Occipital lobe (tissue), 2 donors: Measurements from ENCODE around the gene DOCK9. TPM values are rescaled to one million over a fixed set of nuclear protein-coding genes. Genes with fewer than 3 reads are reported as not detected.
"Not testable (repeated sequence)": the region's sequence is repeated elsewhere in the genome, so short reads cannot be mapped to it uniquely, and the experiment has no call there.

Source experiments
- DNase-seq: peaks from one replicate; lab custom pipeline; 2025; lab: John Stamatoyannopoulos, UW
- total RNA-seq: library from RNA; depleted of rRNA; stranded (reverse); fragments of >200 nt; gene quantifications from one replicate; pipeline ENCODE4 v1.2.3, GENCODE V29; 2014

The DOCK9 gene
- total RNA-seq, 1 donor from 2014 or later: 200 TPM

DNA sequence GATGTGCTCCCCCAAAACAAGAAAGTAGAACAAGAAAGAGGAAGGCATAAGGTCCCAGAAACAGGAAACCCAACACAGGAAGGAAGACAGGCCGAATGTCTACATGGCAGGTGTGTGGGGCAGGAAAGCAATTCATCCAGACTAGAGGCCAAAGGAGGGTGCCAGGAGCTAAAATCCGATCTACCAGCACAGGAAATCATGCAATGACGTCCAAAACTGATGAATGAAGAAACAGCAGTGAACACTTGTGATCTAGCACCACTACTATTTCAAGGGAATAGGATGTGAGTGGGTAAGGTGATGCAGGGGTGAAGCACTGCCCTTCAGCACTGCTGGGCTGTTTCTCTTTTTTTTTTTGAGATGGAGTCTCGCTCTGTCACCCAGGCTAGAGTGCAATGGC is 59.1 kb downstream of the DOCK9 start:
- no peak for DNase-seq

DNA sequence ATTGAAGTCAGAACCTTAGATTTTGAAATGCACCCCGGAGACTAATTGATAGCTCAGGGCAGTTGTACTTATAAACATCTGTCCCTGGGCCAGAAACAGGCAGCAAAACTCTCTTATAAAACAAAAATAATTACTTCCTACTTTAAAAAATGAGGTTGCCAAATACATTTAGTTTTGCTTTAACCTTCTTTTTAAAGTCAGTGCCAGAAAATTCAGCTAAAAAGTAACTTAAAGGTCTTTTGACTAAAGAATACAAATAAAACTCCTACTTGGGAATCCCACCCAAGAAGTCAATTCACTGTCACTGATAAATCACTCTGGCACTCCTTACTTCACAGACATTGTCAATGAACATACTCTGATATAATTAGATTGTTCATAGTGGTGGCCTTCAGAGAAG is 60.7 kb downstream of the DOCK9 start:
- DNase-seq: no peak

DNA sequence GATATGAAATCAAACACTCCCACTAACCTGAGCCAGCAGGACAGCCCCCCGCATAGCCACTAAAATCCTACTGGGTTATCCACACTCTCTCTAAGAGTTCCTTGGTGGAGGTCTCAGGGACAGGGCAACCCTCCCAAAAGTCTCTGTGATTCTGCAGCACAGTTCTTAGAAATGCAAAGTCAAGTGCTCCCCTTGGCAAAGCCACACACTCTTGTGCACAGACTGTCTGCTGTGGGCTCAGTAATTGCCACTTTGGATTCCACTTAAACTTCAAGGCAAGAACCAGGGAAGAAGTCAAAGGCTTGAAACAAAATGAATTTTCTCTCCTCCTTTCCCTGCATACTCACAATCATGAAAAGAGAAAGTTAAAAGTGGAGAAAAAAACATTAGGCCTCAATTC is 61.5 kb downstream of the DOCK9 start:
- DNase-seq: no peak

DNA sequence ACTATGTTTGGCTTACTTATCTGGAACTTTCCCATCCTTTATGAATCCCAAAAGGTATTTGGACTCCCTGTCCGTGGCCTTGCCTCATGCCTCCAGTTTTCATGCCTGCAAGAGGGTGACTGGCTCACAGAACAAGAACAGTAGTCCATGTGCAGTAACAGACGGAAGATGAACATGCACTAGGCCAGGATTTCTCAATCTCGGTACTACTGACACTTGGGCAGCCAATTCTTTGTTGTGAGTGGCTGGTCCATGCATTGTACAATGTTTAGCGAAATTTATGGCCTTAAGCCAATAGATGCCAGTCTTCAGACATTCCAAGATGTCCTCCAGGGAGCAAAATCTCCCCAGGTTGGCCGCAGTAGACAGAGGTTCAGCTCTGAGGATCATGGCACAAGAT is 61.9 kb downstream of the DOCK9 start:
- no peak for DNase-seq

DNA sequence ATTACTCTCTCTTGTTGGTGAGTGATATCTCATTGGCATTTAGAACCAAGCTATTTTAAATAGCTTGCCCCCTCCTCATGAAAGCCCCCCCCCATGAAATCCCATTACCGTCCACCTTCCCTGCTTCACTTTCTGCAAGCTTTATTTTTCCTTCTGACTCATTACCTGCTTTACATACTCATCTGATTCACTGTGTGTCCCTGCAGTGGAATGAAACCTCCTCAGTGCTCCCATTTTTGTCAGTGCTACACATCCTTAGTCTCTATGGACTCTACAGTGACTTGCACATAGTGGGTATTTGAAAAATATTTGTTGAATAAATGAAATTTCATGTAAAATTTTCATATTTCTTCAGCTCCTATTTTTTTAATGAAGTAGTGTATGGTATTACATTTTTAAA is 62.3 kb downstream of the DOCK9 start:
- DNase-seq: no peak

DNA sequence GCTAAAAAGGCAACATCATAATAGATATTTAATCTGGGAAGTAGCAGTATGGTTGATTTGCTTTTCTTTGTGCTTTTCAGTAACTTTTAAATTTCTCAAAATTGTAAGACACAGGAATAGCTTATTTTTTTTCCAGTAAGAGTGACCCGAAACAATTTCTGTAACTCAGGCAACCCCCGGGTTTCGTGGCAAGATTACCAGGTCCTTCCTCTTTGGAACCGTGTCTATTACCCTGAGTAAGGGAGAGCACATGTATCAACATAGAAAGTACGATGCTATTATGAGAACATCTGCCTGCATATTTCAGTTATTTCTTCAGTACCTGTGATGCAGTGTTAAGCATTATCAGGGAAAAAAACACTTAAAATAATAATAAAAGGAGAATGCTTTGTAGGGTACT is 64.1 kb downstream of the DOCK9 start:
- DNase-seq: no peak

DNA sequence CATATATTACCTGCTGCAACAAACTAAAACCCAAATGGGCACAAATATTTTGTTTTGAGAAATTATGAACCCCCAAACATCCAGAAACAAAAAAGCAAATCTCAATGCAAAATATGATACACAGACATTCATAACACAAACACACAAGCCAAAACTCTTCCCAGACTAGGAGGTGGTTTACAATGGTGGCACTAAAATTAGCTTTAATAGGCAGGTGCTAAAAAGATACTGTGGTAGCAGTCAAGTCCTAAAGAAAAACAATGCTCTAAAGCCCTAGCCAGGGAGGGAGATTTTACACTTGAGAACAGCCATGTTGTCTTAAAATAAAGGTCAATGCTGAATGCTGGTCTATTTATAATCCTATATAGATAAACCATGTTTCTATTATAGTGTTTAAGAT is 65.0 kb downstream of the DOCK9 start:
- DNase-seq: no peak

DNA sequence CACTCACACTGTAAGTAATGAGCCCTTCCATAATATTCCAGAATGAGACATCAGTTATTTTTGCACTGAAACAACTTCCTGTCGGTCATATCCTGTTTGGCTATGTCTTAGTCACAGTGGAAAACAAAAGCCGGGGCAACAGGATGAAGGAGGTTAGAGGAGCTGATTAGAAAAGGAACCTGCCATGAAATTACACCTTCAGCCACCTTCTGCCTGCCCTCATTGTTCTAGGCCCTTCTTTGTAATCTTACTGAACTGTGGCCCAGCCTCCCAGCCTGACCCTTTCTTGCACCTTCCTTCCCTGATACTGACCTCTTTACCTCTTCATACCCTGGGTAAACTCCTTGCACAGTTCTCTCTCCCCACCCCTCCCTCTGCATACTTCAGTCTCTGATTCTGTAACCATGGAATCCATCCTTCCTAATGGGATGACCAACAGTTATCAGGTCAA is 67.3 kb downstream of the DOCK9 start:
- DNase-seq: no peak

DNA sequence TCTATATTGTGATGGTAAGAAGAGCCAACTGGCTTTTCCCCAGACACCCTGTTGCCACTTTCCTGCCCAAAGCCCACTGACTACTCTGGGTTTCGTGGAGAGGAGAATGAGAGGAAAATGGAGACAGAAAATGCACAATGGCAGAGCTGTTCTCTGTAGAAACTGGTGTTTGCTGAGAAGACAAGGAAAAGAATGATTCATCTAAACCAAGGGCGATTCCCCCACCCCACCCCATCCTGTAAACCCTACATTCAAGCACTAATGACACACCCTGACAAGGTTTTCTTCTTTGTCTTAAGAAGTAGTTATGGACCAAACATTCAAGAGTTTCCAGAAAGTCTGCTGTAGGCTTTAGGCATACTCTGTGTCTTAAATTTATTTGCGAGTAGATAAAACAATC is 68.8 kb downstream of the DOCK9 start:
- DNase-seq: no peak

DNA sequence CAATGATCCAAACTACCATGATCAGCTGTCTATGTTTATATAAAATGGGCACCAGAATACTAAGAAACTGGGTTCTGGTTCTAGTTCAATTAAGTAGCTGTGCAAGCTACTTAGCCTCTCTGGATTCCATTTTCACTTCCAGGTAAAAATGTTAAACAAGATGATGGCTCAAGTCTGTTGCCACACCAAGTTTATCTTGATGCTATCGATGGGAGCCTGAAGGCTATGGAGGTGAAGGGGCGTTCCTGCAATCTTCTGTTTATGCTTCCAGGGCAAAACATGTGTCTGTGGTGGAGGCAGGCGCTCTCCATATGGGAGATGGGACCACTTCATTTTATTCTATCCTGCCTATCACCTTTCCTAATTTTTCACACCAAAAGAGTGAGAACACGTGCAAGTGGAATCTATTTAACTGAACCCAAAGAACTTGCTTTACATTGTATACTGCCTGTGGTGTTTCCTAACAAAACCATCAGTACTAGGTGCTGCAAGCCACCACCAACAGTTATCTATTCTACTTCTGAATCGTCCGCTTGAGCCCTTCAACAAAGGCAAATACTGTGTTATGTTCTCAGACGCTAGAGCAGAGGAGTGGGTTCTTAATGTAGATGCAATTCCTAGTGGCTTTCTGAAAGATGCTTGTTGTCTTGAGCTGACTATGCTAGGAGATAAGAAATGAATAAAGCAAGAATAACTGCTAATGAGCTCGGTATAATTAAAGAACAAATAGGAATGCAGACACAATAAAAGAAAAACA is 70.9 kb downstream of the DOCK9 start:
- DNase-seq: no peak

DNA sequence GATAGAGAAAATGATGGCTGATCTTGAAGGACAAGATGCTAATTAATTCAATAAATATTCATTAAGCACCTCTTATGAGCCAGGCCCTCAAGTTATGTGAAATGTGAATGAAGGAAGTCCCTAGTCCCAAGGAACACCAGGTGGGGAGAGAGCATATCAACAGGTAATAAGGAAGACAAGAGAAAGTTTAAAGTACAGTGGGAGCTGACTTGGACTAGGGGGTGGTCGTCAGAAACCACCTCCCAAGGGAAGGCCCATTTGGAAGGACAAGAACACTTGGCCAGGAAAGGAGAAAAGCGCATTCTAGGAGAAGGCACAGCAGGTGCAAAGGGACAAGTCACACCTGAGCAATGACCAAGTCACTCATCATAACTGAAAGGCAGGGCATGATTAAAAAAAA is 72.7 kb downstream of the DOCK9 start:
- DNase-seq: no peak

DNA sequence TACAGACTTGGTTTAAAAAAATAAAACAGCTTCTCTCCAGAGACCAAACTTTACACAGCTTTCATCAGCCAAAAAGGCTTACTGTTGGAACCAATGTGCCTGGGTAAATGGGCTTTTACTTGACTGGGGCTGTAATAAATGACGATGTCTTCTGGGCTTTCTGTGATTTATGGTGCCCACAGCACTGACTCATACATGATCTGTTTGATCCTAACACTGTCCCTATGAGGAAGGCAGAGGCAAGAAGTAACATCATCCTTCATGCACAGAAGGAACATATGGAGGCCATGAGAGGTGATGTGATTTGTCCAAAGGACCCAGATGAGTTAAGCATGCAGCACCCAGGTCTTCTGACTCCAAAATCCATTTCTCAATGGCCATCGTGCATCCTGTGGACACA is 77.4 kb downstream of the DOCK9 start:
- no peak for DNase-seq

DNA sequence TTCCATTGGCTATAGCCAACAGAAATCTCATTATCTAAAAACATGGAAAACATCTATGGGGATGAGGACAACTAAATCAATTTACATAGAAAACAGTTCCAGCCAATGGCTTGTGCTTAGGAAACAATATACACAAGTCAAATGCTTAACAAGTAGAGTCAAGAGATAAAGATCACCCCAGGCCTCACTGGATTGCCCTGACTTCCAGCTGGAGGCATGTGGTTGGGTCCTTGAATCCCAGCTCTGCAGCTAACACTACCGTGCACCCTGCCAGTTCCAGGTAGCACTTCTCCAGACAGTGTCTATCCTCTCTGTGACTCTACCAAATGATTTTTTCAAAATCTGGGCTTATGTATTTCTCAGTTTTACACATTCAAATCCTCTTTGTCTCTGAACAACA is 80.2 kb downstream of the DOCK9 start:
- no peak for DNase-seq

DNA sequence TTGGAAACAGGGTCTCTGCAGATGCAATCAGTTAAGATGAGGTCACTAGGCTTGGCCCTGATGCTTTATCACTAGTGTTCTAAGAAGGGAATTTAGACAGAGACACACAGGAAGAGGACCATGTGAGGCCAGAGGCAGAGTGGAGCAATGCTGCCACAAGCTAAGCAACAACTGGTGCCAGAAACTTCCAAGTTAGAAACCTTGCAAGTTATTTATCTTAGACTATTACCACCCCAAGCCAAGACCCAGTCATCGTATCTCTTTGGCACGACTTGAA is 81.1 kb downstream of the DOCK9 start:
- no peak for DNase-seq

DNA sequence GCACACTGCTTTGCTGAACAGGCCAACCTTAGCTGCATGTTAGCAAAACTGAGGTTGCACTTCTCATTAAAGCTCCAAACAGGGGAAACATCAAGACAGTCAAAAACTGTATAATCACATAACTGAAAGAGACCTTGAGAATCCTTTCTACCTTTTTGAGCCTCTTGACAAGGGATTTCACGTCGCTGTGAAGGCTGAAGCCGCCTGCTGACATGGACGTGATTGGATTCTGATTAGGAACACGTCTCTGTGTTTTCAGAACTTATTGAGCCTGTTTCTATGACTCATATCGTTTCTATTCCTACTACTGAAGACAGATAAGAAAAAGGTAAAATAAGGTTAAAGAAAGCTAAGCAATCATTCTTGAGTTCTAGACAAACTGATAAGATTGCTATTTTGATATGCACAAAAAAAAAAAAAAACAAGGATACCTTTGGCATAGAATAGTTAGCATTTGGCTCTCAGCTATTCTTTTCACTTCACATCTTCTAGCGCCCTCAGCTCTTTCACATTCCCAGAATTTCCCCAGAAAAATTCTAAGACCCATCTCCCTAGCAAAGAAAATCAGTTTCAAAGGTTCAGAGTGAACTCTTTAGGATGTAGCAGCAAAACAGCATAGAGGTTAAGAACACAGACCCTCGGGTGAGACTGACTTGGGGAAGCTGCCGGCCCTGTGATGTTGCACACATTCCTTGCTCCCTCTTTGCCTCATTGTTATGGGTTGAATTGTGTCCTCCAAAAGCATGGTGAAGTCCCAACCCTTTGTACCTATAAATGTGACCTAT is 81.6 kb downstream of the DOCK9 start:
- no peak for DNase-seq

DNA sequence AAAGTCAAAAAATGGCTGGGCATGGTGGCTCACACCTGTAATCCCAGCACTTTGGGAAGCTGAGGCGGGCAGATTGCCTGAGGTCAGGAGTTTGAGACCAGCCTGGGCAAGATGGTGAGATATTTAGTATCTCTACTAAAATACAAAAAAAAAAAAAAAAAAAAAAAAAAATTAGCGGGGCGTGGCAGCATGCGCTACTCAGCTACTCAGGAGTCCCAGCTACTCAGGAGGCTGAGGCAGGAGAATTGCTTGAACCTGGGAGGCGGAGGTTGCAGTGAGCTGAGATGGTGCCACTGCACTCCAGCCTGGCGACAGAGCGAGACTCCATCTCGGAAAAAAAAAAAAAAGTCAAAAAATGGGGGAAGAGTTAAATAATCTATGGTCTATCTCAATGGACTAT is 83.0 kb downstream of the DOCK9 start:
- DNase-seq: not testable (repeated sequence)

DNA sequence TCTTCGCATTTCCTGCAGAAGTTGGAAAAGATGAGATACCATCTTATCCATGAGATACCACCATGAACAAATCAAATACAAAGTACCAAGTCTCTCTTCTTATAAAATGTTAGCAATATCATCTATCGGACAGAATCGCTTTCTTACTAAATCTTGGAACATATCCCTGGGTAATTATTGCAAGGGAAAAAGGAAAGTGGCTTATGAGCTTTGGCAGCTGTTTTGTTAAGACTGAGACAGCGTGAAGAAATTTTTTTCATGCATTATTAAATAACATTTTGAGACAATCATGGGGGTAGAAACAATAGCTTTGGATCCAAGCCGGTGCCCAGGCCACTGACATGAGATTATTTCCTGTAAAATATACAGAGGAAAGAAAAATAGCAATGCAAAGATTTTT is 84.5 kb downstream of the DOCK9 start:
- no peak for DNase-seq

DNA sequence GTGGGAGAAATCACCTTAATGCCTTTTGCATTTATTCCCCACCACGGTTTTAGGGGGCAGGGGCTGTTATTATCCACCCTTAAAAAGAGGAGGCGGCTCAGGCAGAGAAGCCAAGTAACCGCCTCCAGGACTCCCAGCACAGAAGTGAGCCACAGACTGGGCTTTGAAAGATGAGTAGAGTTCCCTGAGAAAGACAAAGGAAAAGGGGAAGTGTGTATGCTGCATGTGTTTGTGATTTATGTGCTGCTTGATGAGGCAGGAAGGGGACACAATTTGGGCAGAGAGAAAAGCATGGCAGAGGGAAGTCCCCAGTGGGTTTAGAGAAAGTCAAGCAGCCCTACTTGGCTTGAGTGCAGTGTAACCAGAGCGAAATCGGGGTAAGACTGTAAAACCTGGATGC is 85.0 kb downstream of the DOCK9 start:
- no peak for DNase-seq

DNA sequence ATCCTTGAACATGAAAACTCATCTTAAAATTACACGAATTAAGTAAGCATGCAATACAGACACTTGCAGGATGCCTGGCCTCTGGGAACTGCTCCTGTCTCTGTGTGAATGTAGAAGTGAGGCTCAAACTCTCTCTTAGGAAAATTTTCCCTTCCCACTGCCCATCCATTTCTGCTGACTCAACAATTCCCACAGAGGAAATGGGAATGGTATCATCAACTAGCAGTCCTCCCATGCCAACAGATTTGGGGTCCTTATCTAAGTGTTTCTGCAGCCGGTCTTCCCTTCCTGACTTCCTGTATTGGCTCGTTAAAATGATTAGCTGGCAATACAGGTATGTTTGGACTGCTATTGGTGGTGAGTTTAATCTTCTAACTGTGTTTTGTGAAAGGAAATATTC is 85.8 kb downstream of the DOCK9 start:
- DNase-seq: no peak

DNA sequence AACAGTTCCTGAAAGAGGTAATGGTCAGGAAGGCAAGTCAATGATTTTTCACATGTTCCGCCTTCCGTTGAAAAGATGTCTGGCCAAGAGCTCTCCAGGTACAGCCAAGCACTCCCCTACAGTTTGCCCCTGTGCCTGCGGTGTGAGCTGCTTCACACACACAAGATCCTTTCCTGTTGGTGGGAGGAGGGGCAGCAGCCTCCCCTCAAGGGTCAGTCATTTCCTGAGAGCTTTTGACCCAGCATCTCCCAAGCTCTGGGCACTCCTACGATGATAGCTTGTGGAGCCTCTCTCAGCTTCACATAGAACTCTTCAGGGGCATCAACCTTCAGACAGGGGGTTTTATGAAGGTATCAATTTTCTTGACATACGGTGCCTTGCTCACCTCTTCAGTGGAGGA is 86.9 kb downstream of the DOCK9 start:
- no peak for DNase-seq

DNA sequence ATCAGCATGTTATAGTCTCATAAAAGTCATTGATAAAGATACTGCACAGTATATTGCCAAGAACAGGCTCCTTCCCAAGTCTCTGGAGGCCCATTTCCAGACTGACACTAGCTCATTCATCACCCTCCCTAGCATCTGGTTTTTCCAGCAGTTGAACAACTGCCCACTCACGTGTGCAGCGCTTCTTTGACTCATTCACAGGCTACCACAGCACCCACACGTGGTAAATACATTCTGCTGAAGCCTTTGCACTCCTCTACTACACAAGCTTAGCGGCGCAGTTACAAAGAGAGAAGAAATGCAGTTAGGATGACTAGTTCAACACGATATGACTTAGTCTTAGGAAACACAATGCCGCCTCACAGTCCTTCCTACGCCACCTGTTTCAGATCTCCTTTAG is 87.7 kb downstream of the DOCK9 start:
- DNase-seq: peak; percentile 78

DNA sequence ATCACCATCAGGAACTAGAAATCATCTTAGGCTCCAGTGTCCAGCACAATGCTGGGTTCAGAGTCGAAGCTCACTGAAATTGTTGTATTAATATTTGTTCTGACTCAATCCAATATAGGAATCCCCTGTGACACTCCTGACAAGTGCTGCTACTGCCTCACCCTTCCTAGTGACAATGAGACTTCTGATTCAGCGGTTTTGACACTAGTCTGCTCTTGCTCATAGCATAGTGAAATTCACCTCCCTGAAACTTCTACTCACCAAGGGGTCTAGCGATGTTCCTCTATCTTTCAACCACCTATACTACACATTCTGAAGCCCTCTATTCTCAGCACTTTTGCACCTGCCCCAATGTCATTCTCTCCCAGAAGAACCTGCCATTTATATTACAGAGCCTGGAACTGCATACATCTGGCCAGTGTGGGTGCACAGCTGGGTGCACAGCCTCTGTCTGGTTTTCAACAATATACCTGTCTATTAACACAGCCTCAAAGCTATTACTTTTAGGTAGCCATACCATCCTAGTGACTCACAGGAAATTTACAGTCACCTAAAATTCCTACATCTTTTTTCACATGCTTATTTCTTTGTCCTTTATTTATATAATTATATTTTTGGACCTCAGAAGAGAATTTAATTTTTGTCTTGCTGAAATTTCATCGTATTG is 88.3 kb downstream of the DOCK9 start:
- DNase-seq: no peak

DNA sequence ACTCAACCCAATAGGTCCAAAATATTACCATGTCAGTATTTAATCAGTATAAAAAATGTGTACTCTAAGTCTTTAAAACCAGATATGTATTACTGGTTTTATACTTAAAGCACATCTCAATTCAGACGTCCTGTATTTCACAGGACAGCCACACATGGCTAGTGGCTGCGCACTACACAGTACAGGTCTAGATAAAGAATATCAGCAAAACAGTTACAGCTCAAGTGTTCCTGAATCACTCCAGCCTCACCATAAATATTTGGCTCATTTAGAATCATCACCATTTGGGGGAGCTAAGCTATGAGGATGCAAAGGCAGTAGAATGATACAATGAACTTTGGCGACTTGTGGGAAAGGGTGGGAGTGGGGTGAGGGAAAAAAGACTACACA is 89.0 kb downstream of the DOCK9 start:
- DNase-seq: no peak
